SK-N-SH (cell line): ENCODE results near the gene CC2D2A. TPM values are rescaled to one million over a fixed set of nuclear protein-coding genes. Genes with fewer than 3 reads are reported as not detected.

ENCODE experiments used
- CTCF ChIA-PET: fragments of 300-600, 350-600 bp; formaldehyde crosslinking; extraction: SDS; loops from one replicate; lab custom pipeline; 2021; lab: Yijun Ruan, JAX
- POLR2A ChIA-PET: fragments of 350-600 bp; sonication (Branson Sonifier 250); formaldehyde crosslinking; extraction: SDS; loops from one replicate; lab custom pipeline; 2020; ENCODE audit warnings: antibody characterized with exemption, inconsistent platforms; lab: Yijun Ruan, JAX
- DNase-seq: peaks from one replicate; pipeline ENCODE4 v3.0.0; 2012
- H2AFZ ChIP-seq: fragments of 200-600 bp; sonication (generic); 2 replicates; pipeline ENCODE4 v1.8.1; 2016; ENCODE audit warnings: antibody characterized with exemption, mild to moderate bottlenecking, low read depth
- H3F3A ChIP-seq: fragments of 200-600 bp; sonication (generic); replicated peaks from 2 replicates; pipeline ENCODE3; 2016; ENCODE audit warnings: antibody characterized with exemption, mild to moderate bottlenecking; ENCODE audit not compliant: insufficient read depth
- H3K27ac ChIP-seq, 2 experiments: fragments of 200-500 bp in 1 of 2; fragments of 200-600 bp in 1 of 2; sonication (Bioruptor generic) in 1 of 2; sonication (generic), shearing (Covaris generic) in 1 of 2; 2 replicates each; pipeline versions ENCODE4 v1.5.1 to v1.6.1; 2014 to 2016; ENCODE audit warnings: low read depth in 2 of 2, inconsistent platforms in 1 of 2, low read length in 1 of 2, mild to moderate bottlenecking in 1 of 2, mixed read lengths in 1 of 2
- H3K27me3 ChIP-seq: fragments of 200-600 bp; sonication (generic), shearing (Covaris generic); 2 replicates; pipeline ENCODE4 v1.6.1; 2016; ENCODE audit warnings: mixed run types; ENCODE audit not compliant: insufficient read depth
- H3K36me3 ChIP-seq, 2 experiments: fragments of 200-500 bp in 1 of 2; fragments of 200-600 bp in 1 of 2; sonication (Bioruptor generic) in 1 of 2; sonication (generic) in 1 of 2; replicated peaks in 1 of 2; 2 replicates each; pipeline versions ENCODE3 to v1.5.1; 2014 to 2016; ENCODE audit warnings: low read length in 1 of 2, mild to moderate bottlenecking in 1 of 2; ENCODE audit not compliant: insufficient read depth in 2 of 2, control insufficient read depth in 1 of 2
- H3K4me1 ChIP-seq, 2 experiments: fragments of 200-500 bp in 1 of 2; fragments of 200-600 bp in 1 of 2; sonication (Bioruptor generic) in 1 of 2; sonication (generic), shearing (Covaris generic) in 1 of 2; 2 replicates each; pipeline versions ENCODE4 v1.5.1 to v1.6.1; 2014 to 2016; ENCODE audit warnings: low read depth in 1 of 2, low read length in 1 of 2, mixed run types in 1 of 2; ENCODE audit not compliant: insufficient read depth in 2 of 2, control insufficient read depth in 1 of 2
- H3K4me2 ChIP-seq: fragments of 200-600 bp; sonication (generic), shearing (Covaris generic); 2 replicates; pipeline ENCODE4 v1.6.1; 2017; ENCODE audit warnings: mixed run types
- H3K4me3 ChIP-seq, 2 experiments: fragments of 200-500 bp in 1 of 2; fragments of 200-600 bp in 1 of 2; sonication (Bioruptor generic) in 1 of 2; sonication (generic), shearing (Covaris generic) in 1 of 2; 2 replicates each; pipeline versions ENCODE4 v1.5.1 to v1.8.1; 2014 to 2016; ENCODE audit warnings: low read depth in 2 of 2, inconsistent platforms in 1 of 2, low read length in 1 of 2, mild to moderate bottlenecking in 1 of 2, mixed read lengths in 1 of 2, moderate library complexity in 1 of 2
- H3K79me2 ChIP-seq: fragments of 200-600 bp; sonication (generic); 2 replicates; pipeline ENCODE4 v1.8.1; 2017; ENCODE audit warnings: mild to moderate bottlenecking; ENCODE audit not compliant: insufficient read depth
- H3K9ac ChIP-seq: fragments of 200-600 bp; sonication (generic); 2 replicates; pipeline ENCODE4 v1.6.1; 2017; ENCODE audit warnings: mixed run types
- H3K9me2 ChIP-seq: fragments of 200-600 bp; sonication (generic); 2 replicates; pipeline ENCODE4 v1.6.1; 2017; ENCODE audit warnings: mixed run types
- H3K9me3 ChIP-seq: fragments of 200-600 bp; sonication (generic); 2 replicates; pipeline ENCODE4 v1.6.1; 2017; ENCODE audit warnings: mixed run types, mild to moderate bottlenecking, moderate library complexity
- H4K20me1 ChIP-seq: fragments of 200-600 bp; sonication (generic); 2 replicates; pipeline ENCODE4 v1.6.1; 2017; ENCODE audit warnings: mild to moderate bottlenecking, mixed run types; ENCODE audit not compliant: insufficient read depth
- CTCF ChIP-seq: fragments of 200-600 bp; sonication (generic); IDR thresholded peaks from 2 replicates; pipeline ENCODE4 v1.6.1; 2017; ENCODE audit warnings: antibody characterized with exemption, mild to moderate bottlenecking, moderate library complexity
- ELF1 ChIP-seq: IDR thresholded peaks from 2 replicates; pipeline ENCODE4 v1.4.0; 2012
- FOSL2 ChIP-seq: IDR thresholded peaks from 2 replicates; pipeline ENCODE4 v1.4.0; 2012; ENCODE audit warnings: low read depth, mild to moderate bottlenecking, moderate library complexity, borderline replicate concordance
- FOXJ3 ChIP-seq: sonication (generic); formaldehyde crosslinking; IDR thresholded peaks from 2 replicates; pipeline ENCODE4 v1.5.1; 2020; ENCODE audit warnings: mild to moderate bottlenecking, missing genetic modification reagents
- GATA2 ChIP-seq: sonication (generic); formaldehyde crosslinking; IDR thresholded peaks from 2 replicates; pipeline ENCODE4 v1.5.0; 2020; ENCODE audit warnings: mild to moderate bottlenecking, missing genetic modification reagents
- IRF3 ChIP-seq: fragments of 150-350 bp; IDR thresholded peaks from 2 replicates; pipeline ENCODE4 v1.6.1; 2016; ENCODE audit warnings: mild to moderate bottlenecking, low read depth, low read length
- MEF2A ChIP-seq: IDR thresholded peaks from 2 replicates; pipeline ENCODE4 v1.4.0; 2012; ENCODE audit warnings: low read depth, borderline replicate concordance
- MXI1 ChIP-seq: IDR thresholded peaks from 2 replicates; pipeline ENCODE4 v1.6.1; 2012; ENCODE audit warnings: mild to moderate bottlenecking, low read depth, low read length, improper control_type of control experiment
- PBX3 ChIP-seq: IDR thresholded peaks from 2 replicates; pipeline ENCODE4; 2012
- RAD21 ChIP-seq: IDR thresholded peaks from 2 replicates; pipeline ENCODE4 v1.6.1; 2012; ENCODE audit warnings: mild to moderate bottlenecking, low read length
- RCOR1 ChIP-seq: fragments of 150-350 bp; IDR thresholded peaks from 2 replicates; pipeline ENCODE4 v1.6.1; 2017; ENCODE audit warnings: antibody characterized with exemption, low read length
- RXRA ChIP-seq: IDR thresholded peaks from 2 replicates; pipeline ENCODE4 v1.4.0; 2012; ENCODE audit warnings: low read depth, mild to moderate bottlenecking, borderline replicate concordance
- SMC3 ChIP-seq: IDR thresholded peaks from 2 replicates; pipeline ENCODE4 v1.6.1; 2012; ENCODE audit warnings: low read depth, low read length, improper control_type of control experiment
- TAF1 ChIP-seq: IDR thresholded peaks from 2 replicates; pipeline ENCODE4 v1.6.1; 2012; ENCODE audit warnings: low read depth, mild to moderate bottlenecking, low read length, moderate library complexity, borderline replicate concordance
- YY1 ChIP-seq: IDR thresholded peaks from 2 replicates; pipeline ENCODE4 v1.4.0; 2012; ENCODE audit warnings: low read depth, mild to moderate bottlenecking
- ZBTB33 ChIP-seq: IDR thresholded peaks from 2 replicates; pipeline ENCODE4 v1.4.0; 2012; ENCODE audit warnings: low read depth, borderline replicate concordance
- WGBS: methylation state at CpG from one replicate; pipeline ENCODE4 v1.1.6; 2017; ENCODE audit warnings: low lambda C conversion rate; 5-methylcytosine and 5-hydroxymethylcytosine counted together
- polyA plus RNA-seq, 3 experiments: library from polyadenylated mRNA; depleted of rRNA; stranded (reverse); fragments of >200 nt; gene quantifications; 2 replicates each; pipeline ENCODE4 v1.2.3, GENCODE V29; 2012

CC2D2A gene
- polyA plus RNA-seq, 1 of the 3 experiments (the other 2 are of a cell fraction) = 17.8 TPM

- TF ChIP-seq CTCF (no peak), RXRA (no peak), TAF1 (no peak), RAD21 (no peak), YY1 (no peak), SMC3 (no peak), ELF1 (no peak), RCOR1 (no peak)
These were observed 33.2 kb upstream of the CC2D2A start (continued) for GRCh38 chr4:15436513-15436912.

GRCh38 chr4:15438939-15439524 lies 30.6 kb upstream of the CC2D2A start:
- TF ChIP-seq FOSL2 (peak; percentile 15; the same call in 1 of the 2 replicates), ELF1 (no peak)
- TF ChIP-seq, all 33 proteins: peak for 1
- POLR2A ChIA-PET = no interaction called here
- H3K4me2 ChIP-seq = no peak overlapping the region

GRCh38 chr4:15443371-15444160 lies 26.1 kb upstream of the CC2D2A start:
- Histone ChIP-seq H3K9me3 (no peaks in the 10 kb centered on the region), H3K27ac (no peak overlapping the region), H3K4me1 (no peaks in the 10 kb centered on the region), H3K9ac (no peak overlapping the region), H3K4me3 (no peak overlapping the region), H3K4me2 (no peak overlapping the region), H4K20me1 (no peaks in the 10 kb centered on the region), H3K9me2 (no peaks in the 10 kb centered on the region), H2AFZ (no peak overlapping the region), H3F3A (no peaks in the 10 kb centered on the region), H3K79me2 (no peaks in the 10 kb centered on the region), H3K27me3 (no peaks in the 10 kb centered on the region), H3K36me3 (no peaks in the 10 kb centered on the region)
- ChIA-PET CTCF (interaction anchor here (1.0 to 1.6 kb wide), 3 partner anchors 14 to 212 kb away, joined by 3 to 8 read pairs (median 4); partner anchors contain the start of gene C1QTNF7), POLR2A (no interaction called here)
- WGBS = 65% methylated on average over 2 of the region's 2 CpGs
- no peak for DNase-seq
- TF ChIP-seq MXI1 (no peak), MEF2A (no peak), IRF3 (no peak), PBX3 (no peak), FOXJ3 (CRISPR knock-in tag) (no peak), ZBTB33 (no peak), GATA2 (CRISPR knock-in tag) (no peak), RCOR1 (no peak)

More at GRCh38 chr4:15438939-15439524, 30.6 kb upstream of the CC2D2A start:
- Histone ChIP-seq H3F3A (no peaks in the 10 kb centered on the region), H3K4me3 (no peak overlapping the region), H3K27ac (no peak overlapping the region), H3K4me1 (peaks cover 8 to 19% of the 10 kb centered on the region in 2 experiments; a peak in 3 of 4 replicates), H4K20me1 (no peaks in the 10 kb centered on the region), H3K27me3 (no peaks in the 10 kb centered on the region), H3K79me2 (no peaks in the 10 kb centered on the region), H3K9me3 (no peaks in the 10 kb centered on the region), H2AFZ (no peak overlapping the region), H3K9ac (no peak overlapping the region), H3K36me3 (no peaks in the 10 kb centered on the region), H3K9me2 (no peaks in the 10 kb centered on the region)
- DNase-seq = no peak
- WGBS = 59% methylated on average over 2 of the region's 2 CpGs
- CTCF ChIA-PET = no interaction called here
